Measurements from ENCODE around the gene KIF16B. TPM values are rescaled to one million over a fixed set of nuclear protein-coding genes. Genes with fewer than 3 reads are reported as not detected.

Gene KIF16B
- total RNA-seq, 1 experiment from 2014 or later, result 15.8 TPM

- Mint-ChIP-seq H3K27ac (ENCODE audit: low read depth, unreplicated experiment) (no peak overlapping the region), H3K27me3 (ENCODE audit: insufficient read depth, unreplicated experiment) (no peaks in the 10 kb centered on the region), H3K36me3 (ENCODE audit: insufficient read depth, unreplicated experiment) (no peaks in the 10 kb centered on the region), H3K4me1 (ENCODE audit: insufficient read depth, unreplicated experiment) (no peaks in the 10 kb centered on the region), H3K4me3 (ENCODE audit: unreplicated experiment) (no peak overlapping the region), H3K9me3 (ENCODE audit: unreplicated experiment) (no peaks in the 10 kb centered on the region)
- no peak for DNase-seq (ENCODE audit: unreplicated experiment)
- no TSS peak for BruUV-seq (replicated peaks)
- TF ChIP-seq, protein P1, sequence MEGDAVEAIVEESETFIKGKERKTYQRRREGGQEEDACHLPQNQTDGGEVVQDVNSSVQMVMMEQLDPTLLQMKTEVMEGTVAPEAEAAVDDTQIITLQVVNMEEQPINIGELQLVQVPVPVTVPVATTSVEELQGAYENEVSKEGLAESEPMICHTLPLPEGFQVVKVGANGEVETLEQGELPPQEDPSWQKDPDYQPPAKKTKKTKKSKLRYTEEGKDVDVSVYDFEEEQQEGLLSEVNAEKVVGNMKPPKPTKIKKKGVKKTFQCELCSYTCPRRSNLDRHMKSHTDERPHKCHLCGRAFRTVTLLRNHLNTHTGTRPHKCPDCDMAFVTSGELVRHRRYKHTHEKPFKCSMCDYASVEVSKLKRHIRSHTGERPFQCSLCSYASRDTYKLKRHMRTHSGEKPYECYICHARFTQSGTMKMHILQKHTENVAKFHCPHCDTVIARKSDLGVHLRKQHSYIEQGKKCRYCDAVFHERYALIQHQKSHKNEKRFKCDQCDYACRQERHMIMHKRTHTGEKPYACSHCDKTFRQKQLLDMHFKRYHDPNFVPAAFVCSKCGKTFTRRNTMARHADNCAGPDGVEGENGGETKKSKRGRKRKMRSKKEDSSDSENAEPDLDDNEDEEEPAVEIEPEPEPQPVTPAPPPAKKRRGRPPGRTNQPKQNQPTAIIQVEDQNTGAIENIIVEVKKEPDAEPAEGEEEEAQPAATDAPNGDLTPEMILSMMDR (IDR thresholded peaks at IDR 0.05; ENCODE audit: unreplicated experiment), result no peak
- POLR2A ChIA-PET, result no interaction called here
- intact Hi-C loops (cut with micrococcal nuclease), result no loop called here
- CTCF ChIA-PET, result interaction anchor here (0.6 to 1.1 kb wide), 2 partner anchors 8 to 28 kb away, joined by 3 to 4 read pairs; no protein-coding TSS in a partner anchor
These were observed 293.9 kb downstream of the KIF16B start for GRCh38 chr20:16279320-16279719.

- Mint-ChIP-seq H3K36me3 (ENCODE audit: insufficient read depth, unreplicated experiment) (no peaks in the 10 kb centered on the region), H3K4me3 (ENCODE audit: unreplicated experiment) (no peak overlapping the region), H3K27me3 (ENCODE audit: insufficient read depth, unreplicated experiment) (no peaks in the 10 kb centered on the region), H3K4me1 (ENCODE audit: insufficient read depth, unreplicated experiment) (no peaks in the 10 kb centered on the region), H3K27ac (ENCODE audit: low read depth, unreplicated experiment) (no peak overlapping the region), H3K9me3 (ENCODE audit: unreplicated experiment) (no peaks in the 10 kb centered on the region)
- intact Hi-C loops (cut with micrococcal nuclease), result no loop called here
- POLR2A ChIA-PET, result interaction anchor here (0.6 kb wide), 1 partner anchor 404 kb away, joined by 4 read pairs; no protein-coding TSS in a partner anchor
- BruUV-seq (replicated peaks), result no TSS peak
- CTCF ChIA-PET, result no interaction called here
- TF ChIP-seq, protein P1 (IDR thresholded peaks at IDR 0.05; ENCODE audit: unreplicated experiment), result no peak
- DNase-seq (ENCODE audit: unreplicated experiment), result no peak
These were observed 299.3 kb downstream of the KIF16B start for GRCh38 chr20:16273812-16274555.

- intact Hi-C loops (cut with micrococcal nuclease), result no loop called here
- Mint-ChIP-seq H3K9me3 (ENCODE audit: unreplicated experiment) (no peaks in the 10 kb centered on the region), H3K27ac (ENCODE audit: low read depth, unreplicated experiment) (no peak overlapping the region), H3K4me1 (ENCODE audit: insufficient read depth, unreplicated experiment) (no peaks in the 10 kb centered on the region), H3K27me3 (ENCODE audit: insufficient read depth, unreplicated experiment) (no peaks in the 10 kb centered on the region), H3K36me3 (ENCODE audit: insufficient read depth, unreplicated experiment) (no peaks in the 10 kb centered on the region), H3K4me3 (ENCODE audit: unreplicated experiment) (no peak overlapping the region)
- TF ChIP-seq, protein P1 (IDR thresholded peaks at IDR 0.05; ENCODE audit: unreplicated experiment), result no peak
- CTCF ChIA-PET, result interaction anchor here (0.5 to 1.0 kb wide), 4 partner anchors 47 to 766 kb away, joined by 3 to 5 read pairs (median 4); no protein-coding TSS in a partner anchor
- no peak for DNase-seq (ENCODE audit: unreplicated experiment)
- POLR2A ChIA-PET, result interaction anchor here (1.9 kb wide), 1 partner anchor 9 kb away, joined by 5 read pairs; no protein-coding TSS in a partner anchor
- no TSS peak for BruUV-seq (replicated peaks)
These were observed 300.4 kb downstream of the KIF16B start for GRCh38 chr20:16272780-16273360.

GRCh38 chr20:16271450-16271849 lies 301.8 kb downstream of the KIF16B start:
- Mint-ChIP-seq H3K4me1 (ENCODE audit: insufficient read depth, unreplicated experiment) (no peaks in the 10 kb centered on the region), H3K36me3 (ENCODE audit: insufficient read depth, unreplicated experiment) (no peaks in the 10 kb centered on the region), H3K27me3 (ENCODE audit: insufficient read depth, unreplicated experiment) (no peaks in the 10 kb centered on the region), H3K4me3 (ENCODE audit: unreplicated experiment) (no peak overlapping the region), H3K9me3 (ENCODE audit: unreplicated experiment) (peaks cover 11% of the 10 kb centered on the region), H3K27ac (ENCODE audit: low read depth, unreplicated experiment) (no peak overlapping the region)
- intact Hi-C loops (cut with micrococcal nuclease), result no loop called here
- BruUV-seq (replicated peaks), result no TSS peak
- ChIA-PET CTCF (no interaction called here), POLR2A (interaction anchor here (1.9 kb wide), 1 partner anchor 10 kb away, joined by 5 read pairs; no protein-coding TSS in a partner anchor)
- DNase-seq (ENCODE audit: unreplicated experiment), result no peak
- TF ChIP-seq, protein P1 (IDR thresholded peaks at IDR 0.05; ENCODE audit: unreplicated experiment), result no peak

Data from MCF 10A (cell line).